ENCODE data around the gene KLHL7. TPM values are rescaled to one million over a fixed set of nuclear protein-coding genes. Genes with fewer than 3 reads are reported as not detected.

KLHL7 gene
- total RNA-seq, 1 donor from 2014 or later: 16.4 TPM

- Histone ChIP-seq H3K4me3 (no peak overlapping the region), H3K9me3 (no peaks in the 10 kb centered on the region), H3K27ac (no peak overlapping the region), H3K36me3 (no peaks in the 10 kb centered on the region), H3K27me3 (no peaks in the 10 kb centered on the region), H3K4me1 (peaks cover 18% of the 10 kb centered on the region)
- ATAC-seq (no peak), DNase-seq (no peak)
- intact Hi-C loops (cut with DNase I): no loop called here
- no peak for TF ChIP-seq CTCF (IDR thresholded peaks at IDR 0.05)
These were observed 3.4 kb downstream of the KLHL7 start for GRCh38 chr7:23108995-23109394.

- intact Hi-C loops (cut with DNase I): no loop called here
- TF ChIP-seq CTCF (IDR thresholded peaks at IDR 0.05): no peak
- H3K9me3 ChIP-seq: no peaks in the 10 kb centered on the region
- ATAC-seq (no peak), DNase-seq (no peak)
- no peak overlapping the region for H3K4me3 ChIP-seq
- H3K27ac ChIP-seq: no peak overlapping the region
- H3K27me3 ChIP-seq: no peaks in the 10 kb centered on the region
- H3K36me3 ChIP-seq: no peaks in the 10 kb centered on the region
- H3K4me1 ChIP-seq: peaks cover 18% of the 10 kb centered on the region
These were observed 3.9 kb downstream of the KLHL7 start for GRCh38 chr7:23109470-23109869.

- DNase-seq (no peak), ATAC-seq (no peak)
- intact Hi-C loops (cut with DNase I): no loop called here
- H3K9me3 ChIP-seq: no peaks in the 10 kb centered on the region
- no peaks in the 10 kb centered on the region for H3K27me3 ChIP-seq
- no peak for TF ChIP-seq CTCF (IDR thresholded peaks at IDR 0.05)
- no peak overlapping the region for H3K27ac ChIP-seq
- H3K4me3 ChIP-seq: no peak overlapping the region
- H3K36me3 ChIP-seq: no peaks in the 10 kb centered on the region
- H3K4me1 ChIP-seq: no peaks in the 10 kb centered on the region
These were observed 9.3 kb downstream of the KLHL7 start for GRCh38 chr7:23114896-23115295.

- Histone ChIP-seq H3K36me3 (no peaks in the 10 kb centered on the region), H3K4me1 (no peaks in the 10 kb centered on the region), H3K27ac (no peak overlapping the region), H3K4me3 (no peak overlapping the region), H3K9me3 (no peaks in the 10 kb centered on the region), H3K27me3 (no peaks in the 10 kb centered on the region)
- intact Hi-C loops (cut with DNase I): no loop called here
- no peak for TF ChIP-seq CTCF (IDR thresholded peaks at IDR 0.05)
- ATAC-seq (no peak), DNase-seq (no peak)
These were observed 10.4 kb downstream of the KLHL7 start for GRCh38 chr7:23115991-23116390.

DNA sequence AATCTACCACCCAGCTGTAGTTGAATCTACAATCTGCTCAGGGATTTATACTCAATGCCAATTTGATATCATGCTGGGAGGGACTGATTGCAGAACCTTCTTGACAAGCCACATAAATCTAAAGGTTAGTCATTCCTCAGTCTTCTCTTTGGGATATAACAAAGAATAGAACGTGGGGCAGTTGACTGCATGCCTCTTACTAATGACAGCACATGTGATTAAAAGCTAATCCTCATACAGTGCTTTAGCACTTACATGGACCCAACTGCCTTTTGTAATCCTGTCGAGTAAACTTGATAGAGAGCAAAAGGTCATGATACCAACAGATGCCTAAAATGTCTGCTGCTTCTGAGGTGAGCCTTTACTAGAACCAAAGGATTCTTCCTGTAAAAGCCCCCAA, 12.3 kb downstream of the KLHL7 start:
- Histone ChIP-seq H3K9me3 (no peaks in the 10 kb centered on the region), H3K4me1 (no peaks in the 10 kb centered on the region), H3K27me3 (no peaks in the 10 kb centered on the region), H3K4me3 (no peak overlapping the region), H3K27ac (no peak overlapping the region), H3K36me3 (no peaks in the 10 kb centered on the region)
- DNase-seq (no peak), ATAC-seq (no peak)
- no peak for TF ChIP-seq CTCF (IDR thresholded peaks at IDR 0.05)
- intact Hi-C loops (cut with DNase I): no loop called here

DNA sequence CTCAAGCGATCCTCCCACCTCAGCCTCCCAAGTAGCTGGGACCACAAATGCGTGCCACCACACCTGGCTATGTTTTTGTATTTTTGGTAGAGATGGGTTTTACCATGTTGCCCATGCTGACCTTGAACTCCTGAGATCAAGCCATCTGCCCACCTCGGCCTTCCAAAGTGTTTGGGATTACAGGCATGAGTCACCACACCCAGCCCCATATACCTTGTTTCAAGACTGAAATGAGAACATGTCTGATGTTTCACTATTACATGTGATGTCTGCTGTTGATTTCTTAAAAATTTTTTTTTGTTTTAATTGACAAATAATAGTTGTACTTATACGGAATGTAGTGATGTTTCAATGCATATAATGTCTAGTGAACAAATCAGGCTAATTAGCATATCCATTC, 14.5 kb downstream of the KLHL7 start:
- H3K36me3 ChIP-seq: peaks cover 9% of the 10 kb centered on the region
- no peaks in the 10 kb centered on the region for H3K4me1 ChIP-seq
- no peak overlapping the region for H3K4me3 ChIP-seq
- no peaks in the 10 kb centered on the region for H3K9me3 ChIP-seq
- ATAC-seq (no peak), DNase-seq (no peak)
- intact Hi-C loops (cut with DNase I): no loop called here
- TF ChIP-seq CTCF (IDR thresholded peaks at IDR 0.05): no peak
- H3K27ac ChIP-seq: no peak overlapping the region
- H3K27me3 ChIP-seq: no peaks in the 10 kb centered on the region
